Measurements from ENCODE around the gene NEDD9. TPM values are rescaled to one million over a fixed set of nuclear protein-coding genes. Genes with fewer than 3 reads are reported as not detected.

Gene NEDD9
- total RNA-seq, 4 donors from 2014 or later = 7.7 to 14.9 (median 10.9) TPM

- intact Hi-C loops (cut with DNase I) = no loop called here
- Histone ChIP-seq H3K4me1 (peaks cover 5 to 45% (median 28%) of the 10 kb centered on the region in 3 donors), H3K27ac (peak overlapping the region in 2 of 4 donors; percentile 31 to 42), H3K4me3 (no peak overlapping the region), H3K36me3 (no peaks in the 10 kb centered on the region), H3K9me3 (no peaks in the 10 kb centered on the region), H3K27me3 (no peaks in the 10 kb centered on the region)
- TF ChIP-seq POLR2A (IDR thresholded peaks at IDR 0.05) (no peak), CTCF (IDR thresholded peaks at IDR 0.05) (no peak)
- 73 to 84% methylated on average over 4 of the region's 4 CpGs for WGBS, 2 donors
- DNase-seq = no peak
Measured at GRCh38 chr6:11201772-11202512, 30.5 kb downstream of the NEDD9 start.

GRCh38 chr6:11201015-11201414 is 31.5 kb downstream of the NEDD9 start:
- Histone ChIP-seq H3K9me3 (no peaks in the 10 kb centered on the region), H3K27me3 (no peaks in the 10 kb centered on the region), H3K36me3 (no peaks in the 10 kb centered on the region), H3K27ac (peak overlapping the region in 1 of 4 donors; percentile 12), H3K4me1 (peaks cover 0 to 43% (median 22%) of the 10 kb centered on the region in 3 donors), H3K4me3 (no peak overlapping the region)
- TF ChIP-seq POLR2A (IDR thresholded peaks at IDR 0.05) (no peak), CTCF (IDR thresholded peaks at IDR 0.05) (no peak)
- intact Hi-C loops (cut with DNase I) = no loop called here
- no peak for DNase-seq
- 67% methylated on average over 3 of the region's 3 CpGs; no CpG with 5 or more reads in 1 of the 2 donors for WGBS, 2 donors

- intact Hi-C loops (cut with DNase I) = no loop called here
- 87 to 100% methylated on average over 1 of the region's 1 CpG for WGBS, 2 donors
- no peak for DNase-seq
- no peak overlapping the region for H3K4me3 ChIP-seq
- H3K9me3 ChIP-seq = no peaks in the 10 kb centered on the region
- no peaks in the 10 kb centered on the region for H3K27me3 ChIP-seq
- no peaks in the 10 kb centered on the region for H3K36me3 ChIP-seq
- peaks cover 0 to 38% (median 19%) of the 10 kb centered on the region in 3 donors for H3K4me1 ChIP-seq
- TF ChIP-seq CTCF (IDR thresholded peaks at IDR 0.05) (no peak), POLR2A (IDR thresholded peaks at IDR 0.05) (no peak)
- no peak overlapping the region for H3K27ac ChIP-seq
Measured at GRCh38 chr6:11200356-11200755, 32.1 kb downstream of the NEDD9 start.

GRCh38 chr6:11198663-11199603 is 33.5 kb downstream of the NEDD9 start:
- Histone ChIP-seq H3K9me3 (no peaks in the 10 kb centered on the region), H3K4me1 (peaks cover 0 to 38% (median 19%) of the 10 kb centered on the region in 3 donors), H3K4me3 (no peak overlapping the region), H3K36me3 (no peaks in the 10 kb centered on the region), H3K27me3 (no peaks in the 10 kb centered on the region), H3K27ac (peak overlapping the region in 3 of 4 donors; percentile 11 to 38 (median 18))
- TF ChIP-seq POLR2A (IDR thresholded peaks at IDR 0.05) (no peak), CTCF (IDR thresholded peaks at IDR 0.05) (no peak)
- DNase-seq = no peak
- 75 to 77% methylated on average over 4 to 5 of the region's 5 CpGs for WGBS, 2 donors
- intact Hi-C loops (cut with DNase I) = no loop called here

DNA sequence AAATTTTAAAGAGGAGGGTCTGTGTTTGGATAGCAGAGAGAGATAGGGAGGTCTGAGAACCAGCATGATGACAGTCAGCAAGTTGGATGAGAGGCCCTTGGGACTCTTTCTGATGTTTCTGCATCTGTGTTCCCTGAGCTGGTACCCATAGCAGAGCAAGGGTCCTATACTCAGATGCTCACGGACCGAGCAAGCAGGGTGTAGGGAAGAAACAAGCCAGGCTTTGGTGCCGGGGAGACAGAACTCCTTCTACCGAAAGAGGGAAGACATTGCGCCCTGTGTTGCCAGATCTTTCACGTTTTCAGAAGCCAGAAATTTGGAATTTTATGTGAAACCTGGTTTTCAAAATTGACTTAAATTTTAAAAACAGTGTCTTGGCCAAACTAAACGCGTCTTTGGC is 34.6 kb downstream of the NEDD9 start:
- peaks cover 0 to 8% (median 0%) of the 10 kb centered on the region in 3 donors for H3K36me3 ChIP-seq
- peaks cover 0 to 38% (median 18%) of the 10 kb centered on the region in 3 donors for H3K4me1 ChIP-seq
- no peaks in the 10 kb centered on the region for H3K9me3 ChIP-seq
- 93 to 98% methylated on average over 8 of the region's 8 CpGs for WGBS, 2 donors
- peak overlapping the region in 3 of 4 donors; percentile 18 to 49 (median 42) for H3K27ac ChIP-seq
- DNase-seq = no peak
- H3K27me3 ChIP-seq = no peaks in the 10 kb centered on the region
- intact Hi-C loops (cut with DNase I) = no loop called here
- no peak for TF ChIP-seq POLR2A (IDR thresholded peaks at IDR 0.05)
- no peak for TF ChIP-seq CTCF (IDR thresholded peaks at IDR 0.05)
- H3K4me3 ChIP-seq = no peak overlapping the region

Measured in esophagus squamous epithelium (tissue), 5 donors.